Parathyroid adenoma (tissue), 2 donors: ENCODE results near the gene ARHGAP15.

ENCODE experiments used
- H2AFZ ChIP-seq: fragments of 300-600 bp; sonication (generic); one replicate; pipeline ENCODE4 v1.7.0; 2017; ENCODE audit warnings: antibody characterized with exemption, mild to moderate bottlenecking
- H3K27ac ChIP-seq: fragments of 300-600 bp; sonication (generic); one replicate; pipeline ENCODE4 v1.7.0; 2017
- H3K27me3 ChIP-seq: fragments of 300-600 bp; sonication (generic); one replicate; pipeline ENCODE4 v1.7.0; 2017; ENCODE audit warnings: low read length; ENCODE audit not compliant: control insufficient read depth, insufficient read depth
- H3K36me3 ChIP-seq: fragments of 300-600 bp; sonication (generic); one replicate; pipeline ENCODE4 v1.7.0; 2017; ENCODE audit warnings: low read length; ENCODE audit not compliant: control insufficient read depth, insufficient read depth
- H3K4me1 ChIP-seq: fragments of 300-600 bp; sonication (generic); one replicate; pipeline ENCODE4 v1.7.0; 2017; ENCODE audit warnings: control low read depth
- H3K4me2 ChIP-seq: fragments of 300-600 bp; sonication (generic); one replicate; pipeline ENCODE4 v1.7.0; 2017; ENCODE audit warnings: low read length
- H3K4me3 ChIP-seq: fragments of 300-600 bp; sonication (generic); one replicate; pipeline ENCODE4 v1.7.0; 2017; ENCODE audit warnings: low read depth, low read length
- H3K79me2 ChIP-seq: fragments of 300-600 bp; sonication (generic); one replicate; pipeline ENCODE4 v1.7.0; 2017; ENCODE audit warnings: control low read depth
- H3K9ac ChIP-seq: fragments of 300-600 bp; sonication (generic); one replicate; pipeline ENCODE4 v1.7.0; 2017; ENCODE audit warnings: mild to moderate bottlenecking
- H3K9me3 ChIP-seq: fragments of 300-600 bp; sonication (generic); one replicate; pipeline ENCODE4 v1.7.0; 2017; ENCODE audit warnings: low read length; ENCODE audit not compliant: control insufficient read depth
- CTCF ChIP-seq: fragments of 300-600 bp; sonication (generic); IDR thresholded peaks from one replicate; pipeline ENCODE4 v1.7.0; 2017; ENCODE audit warnings: antibody characterized with exemption, mild to moderate bottlenecking
- donor health status: primary hyperparathyroidism.

Gene ARHGAP15

GRCh38 chr2:143152219-143152618 is 23.0 kb downstream of the ARHGAP15 start:
- Histone ChIP-seq H3K27me3 (no peaks in the 10 kb centered on the region), H3K9me3 (no peaks in the 10 kb centered on the region), H3K4me2 (no peak overlapping the region), H3K9ac (no peak overlapping the region), H3K79me2 (no peaks in the 10 kb centered on the region), H2AFZ (no peak overlapping the region), H3K4me3 (no peak overlapping the region), H3K27ac (no peak overlapping the region), H3K4me1 (no peaks in the 10 kb centered on the region), H3K36me3 (no peaks in the 10 kb centered on the region)
- no peak for TF ChIP-seq CTCF

- H3K27ac ChIP-seq, result no peak overlapping the region
- H3K79me2 ChIP-seq, result no peaks in the 10 kb centered on the region
- no peak overlapping the region for H2AFZ ChIP-seq
- no peak overlapping the region for H3K4me3 ChIP-seq
- TF ChIP-seq CTCF, result no peak
- H3K27me3 ChIP-seq, result no peaks in the 10 kb centered on the region
- no peak overlapping the region for H3K4me2 ChIP-seq
- no peaks in the 10 kb centered on the region for H3K9me3 ChIP-seq
- H3K4me1 ChIP-seq, result no peaks in the 10 kb centered on the region
- no peak overlapping the region for H3K9ac ChIP-seq
- H3K36me3 ChIP-seq, result no peaks in the 10 kb centered on the region
Observed at GRCh38 chr2:143152637-143153036, 23.4 kb downstream of the ARHGAP15 start.

GRCh38 chr2:143155661-143156060 is 26.4 kb downstream of the ARHGAP15 start:
- Histone ChIP-seq H3K4me3 (no peak overlapping the region), H3K27ac (no peak overlapping the region), H3K27me3 (no peaks in the 10 kb centered on the region), H3K36me3 (no peaks in the 10 kb centered on the region), H2AFZ (no peak overlapping the region), H3K9ac (no peak overlapping the region), H3K9me3 (no peaks in the 10 kb centered on the region), H3K4me2 (no peak overlapping the region), H3K4me1 (no peaks in the 10 kb centered on the region), H3K79me2 (no peaks in the 10 kb centered on the region)
- no peak for TF ChIP-seq CTCF

- H3K79me2 ChIP-seq, result no peaks in the 10 kb centered on the region
- H3K9ac ChIP-seq, result no peak overlapping the region
- no peak for TF ChIP-seq CTCF
- no peaks in the 10 kb centered on the region for H3K36me3 ChIP-seq
- H3K27ac ChIP-seq, result no peak overlapping the region
- no peaks in the 10 kb centered on the region for H3K4me1 ChIP-seq
- H3K9me3 ChIP-seq, result no peaks in the 10 kb centered on the region
- H2AFZ ChIP-seq, result no peak overlapping the region
- peaks cover 6% of the 10 kb centered on the region for H3K27me3 ChIP-seq
- H3K4me3 ChIP-seq, result no peak overlapping the region
- H3K4me2 ChIP-seq, result no peak overlapping the region
Observed at GRCh38 chr2:143157001-143157400, 27.8 kb downstream of the ARHGAP15 start.

GRCh38 chr2:143157418-143157817 is 28.2 kb downstream of the ARHGAP15 start:
- H3K36me3 ChIP-seq, result no peaks in the 10 kb centered on the region
- H3K4me2 ChIP-seq, result no peak overlapping the region
- H3K27ac ChIP-seq, result no peak overlapping the region
- H3K9me3 ChIP-seq, result no peaks in the 10 kb centered on the region
- no peak overlapping the region for H3K9ac ChIP-seq
- peaks cover 6% of the 10 kb centered on the region for H3K27me3 ChIP-seq
- no peaks in the 10 kb centered on the region for H3K79me2 ChIP-seq
- no peak for TF ChIP-seq CTCF
- no peak overlapping the region for H3K4me3 ChIP-seq
- H3K4me1 ChIP-seq, result no peaks in the 10 kb centered on the region
- H2AFZ ChIP-seq, result no peak overlapping the region
